Activated CD4-positive, alpha-beta T cell treated with anti-CD3 and anti-CD28 coated beads, Interleukin-2, amount 50 U/mL, for 48 hours (primary cell): ENCODE results near the gene ADAM19.

ENCODE experiments used
- DNase-seq, 2 experiments: peaks; one replicate each; pipeline ENCODE4 v3.0.0-alpha.2; 2020

ADAM19 gene

DNA sequence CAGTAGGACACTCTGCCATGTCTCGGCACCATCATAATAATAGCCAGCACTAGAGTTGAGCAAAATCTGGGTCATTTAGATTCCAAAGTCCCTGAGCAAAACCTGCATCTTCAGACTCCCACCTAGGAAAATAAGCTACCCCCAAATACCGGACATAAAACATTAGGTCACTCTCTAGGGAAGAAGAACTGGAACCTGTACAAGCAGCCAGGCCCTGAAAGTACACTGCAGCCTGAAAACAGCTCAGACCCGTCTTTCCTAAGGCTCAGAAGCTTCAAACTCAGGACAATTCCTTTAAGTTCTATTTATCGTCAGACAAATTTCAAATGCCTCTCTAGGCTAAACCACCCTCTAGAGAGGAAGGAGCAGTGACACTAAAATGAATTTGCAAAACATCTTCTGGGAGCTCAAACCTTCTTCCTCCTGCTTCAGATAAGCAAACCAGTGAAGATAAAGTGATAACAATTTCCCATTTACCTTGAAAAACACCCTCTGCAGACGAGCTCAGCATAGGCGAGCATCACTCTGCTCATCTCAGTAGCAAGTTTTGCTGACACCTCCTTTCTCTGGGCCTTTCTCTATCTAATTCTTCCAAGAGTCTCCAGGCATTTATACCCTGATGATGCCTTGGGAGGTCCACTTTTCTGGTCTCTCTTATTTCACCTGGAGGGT is 34.0 kb downstream of the ADAM19 start:
- DNase-seq, result no peak

DNA sequence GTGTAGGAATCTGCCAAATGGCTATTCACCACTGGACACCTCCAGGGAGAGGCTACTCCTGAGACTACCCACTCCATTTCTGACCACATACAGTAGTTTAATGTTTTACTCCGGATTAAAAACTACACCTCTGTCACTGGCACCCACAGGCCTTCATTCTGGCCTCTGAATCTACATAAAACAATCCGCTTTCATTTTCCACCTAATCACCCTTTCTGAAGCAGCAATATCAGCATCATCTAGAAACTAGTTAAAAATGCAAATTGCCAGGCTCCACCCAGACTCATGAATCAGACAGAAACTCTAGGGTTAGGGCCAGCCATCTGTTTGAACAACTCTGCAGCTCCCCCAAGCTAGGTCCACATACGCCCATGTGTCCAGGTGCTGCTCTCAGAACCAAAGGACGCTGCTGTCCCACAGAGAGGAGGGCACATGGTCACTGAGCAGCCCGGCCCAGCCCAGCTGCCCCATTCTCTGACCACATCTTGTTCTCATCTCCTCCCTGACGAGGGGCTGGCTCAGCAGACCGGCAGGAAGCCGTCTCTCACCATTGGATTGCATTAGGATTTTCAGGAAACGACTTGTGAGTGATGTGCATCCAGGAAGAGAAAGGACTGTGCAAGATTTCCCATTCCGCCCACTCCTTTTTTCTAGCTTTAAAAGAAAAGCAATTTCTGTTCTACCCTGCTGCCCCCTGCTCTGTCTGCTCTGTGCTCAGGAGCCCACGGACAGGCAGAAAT is 34.7 kb downstream of the ADAM19 start:
- DNase-seq, result peak; percentile 47 to 61

DNA sequence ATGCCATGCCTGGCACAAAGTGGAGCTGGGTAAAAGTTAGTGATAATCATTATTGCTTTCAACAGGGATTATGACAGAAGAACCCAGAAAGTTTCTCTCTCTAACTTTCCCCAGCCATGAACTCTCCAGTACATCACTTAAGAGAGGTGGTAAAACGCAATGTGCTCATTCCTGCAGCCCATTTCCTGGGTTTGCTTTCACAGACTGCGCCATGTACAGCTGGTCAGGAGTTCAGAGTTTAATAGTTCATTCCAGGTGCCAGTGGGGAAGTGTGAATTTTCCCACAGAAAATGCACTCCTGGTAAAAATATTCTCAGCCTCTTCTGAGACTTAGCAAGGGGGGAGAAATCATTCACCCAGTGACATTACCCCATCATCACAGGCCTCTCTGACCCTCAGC is 35.5 kb downstream of the ADAM19 start:
- no peak for DNase-seq

DNA sequence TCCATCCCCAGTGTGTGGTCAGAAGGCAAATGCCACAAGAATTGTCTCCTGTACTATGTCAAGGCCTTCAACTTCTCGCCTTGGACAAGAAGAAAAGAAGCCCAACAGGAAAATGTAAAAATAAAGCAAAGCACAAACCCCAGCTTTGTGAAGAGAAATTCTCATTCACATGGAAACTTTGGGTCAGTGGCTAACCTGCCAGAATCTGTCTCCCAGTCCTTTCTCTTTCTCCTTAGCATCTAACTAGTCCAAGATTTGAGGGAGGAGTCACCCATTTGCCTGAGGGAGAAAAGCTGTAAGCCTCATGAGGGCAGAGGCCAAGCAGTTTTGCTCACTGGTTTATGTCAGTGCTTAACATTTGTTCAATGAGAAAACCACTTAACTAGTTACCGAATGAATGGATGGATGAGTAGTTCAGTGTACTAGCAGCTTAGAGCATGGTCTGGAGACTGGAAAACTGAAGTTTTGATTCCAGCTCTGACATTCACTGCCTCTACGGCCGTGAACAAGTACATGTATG is 36.0 kb downstream of the ADAM19 start:
- DNase-seq, result no peak

DNA sequence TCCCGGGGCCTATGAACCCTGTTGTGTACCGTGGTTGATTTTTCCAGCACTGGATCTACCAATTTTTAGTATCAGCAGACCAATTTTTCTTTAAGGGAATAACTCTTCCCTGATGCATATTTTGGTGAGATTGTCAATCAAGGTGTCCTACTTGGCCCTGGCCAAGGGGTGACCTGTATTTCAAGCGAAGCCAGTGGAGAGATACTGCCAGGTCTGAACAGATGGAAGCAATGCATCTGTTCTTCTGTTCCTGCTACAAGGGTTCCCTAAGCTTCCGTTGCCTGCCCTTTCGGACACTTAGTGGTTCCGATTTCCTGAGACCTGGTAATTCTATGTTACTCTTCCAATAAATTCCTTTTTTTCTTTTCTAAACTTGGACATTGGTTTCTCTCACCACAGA is 37.3 kb downstream of the ADAM19 start:
- no peak for DNase-seq

DNA sequence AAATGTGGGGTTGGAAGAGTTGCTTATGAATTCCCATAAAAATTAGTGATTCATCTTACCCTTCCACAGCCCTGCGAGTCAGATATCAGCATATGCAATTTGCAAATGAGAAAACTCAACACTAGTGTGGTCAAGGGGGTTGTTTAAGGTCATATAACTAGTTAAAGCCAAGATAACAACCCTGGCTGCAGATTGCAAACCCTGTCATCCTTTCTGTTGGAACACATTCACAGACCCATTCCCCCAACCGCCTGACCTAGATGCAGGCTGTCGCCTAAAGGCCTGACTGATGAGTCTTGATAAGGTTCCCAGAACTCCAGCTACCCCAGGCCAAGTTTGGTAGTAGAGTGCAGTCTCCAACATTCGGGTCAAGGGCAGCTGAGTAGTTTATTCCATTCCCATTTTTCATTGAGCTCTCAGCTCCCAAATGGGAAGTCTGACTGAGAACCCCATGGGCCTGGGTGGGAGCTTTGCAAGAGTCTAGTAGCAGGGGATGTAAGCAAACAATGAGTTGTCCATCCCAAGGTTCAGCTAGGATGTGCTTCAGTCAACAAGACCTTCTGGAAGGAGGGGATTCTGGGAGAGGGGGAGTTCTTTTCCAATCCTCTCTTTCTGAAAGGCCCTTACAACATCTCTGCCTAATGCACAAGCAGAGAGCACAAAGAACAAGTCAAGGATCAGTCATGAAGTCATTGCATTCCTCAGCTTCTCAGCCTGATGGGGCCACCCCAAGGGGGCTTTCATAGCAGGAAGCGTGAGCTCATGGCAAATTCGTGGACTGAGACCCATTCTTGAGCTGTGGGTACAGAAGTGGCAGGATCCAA is 40.3 kb downstream of the ADAM19 start:
- DNase-seq, result no peak

DNA sequence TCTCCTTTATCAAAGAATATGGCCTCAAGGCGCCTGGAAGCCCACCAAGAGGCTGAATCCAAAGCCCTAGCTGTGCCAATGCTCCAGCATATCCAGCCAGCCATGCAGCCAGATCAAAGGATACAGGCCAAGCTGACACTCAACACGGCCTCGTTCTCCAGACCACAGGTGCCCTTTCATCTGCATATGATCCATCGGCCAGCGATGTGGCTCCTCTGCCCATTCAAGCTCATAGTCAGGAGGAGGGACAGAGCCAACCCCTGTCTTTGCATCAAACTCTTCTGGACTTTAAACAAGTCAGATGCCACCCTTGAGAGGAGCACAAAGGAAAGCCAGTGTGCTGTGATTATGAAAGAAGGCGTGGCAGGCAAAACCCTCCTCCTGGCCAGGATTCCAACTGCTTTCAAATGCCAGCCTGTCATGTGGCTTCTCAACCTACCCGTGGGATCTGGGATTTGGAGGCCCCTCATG is 42.5 kb downstream of the ADAM19 start:
- DNase-seq, result no peak

DNA sequence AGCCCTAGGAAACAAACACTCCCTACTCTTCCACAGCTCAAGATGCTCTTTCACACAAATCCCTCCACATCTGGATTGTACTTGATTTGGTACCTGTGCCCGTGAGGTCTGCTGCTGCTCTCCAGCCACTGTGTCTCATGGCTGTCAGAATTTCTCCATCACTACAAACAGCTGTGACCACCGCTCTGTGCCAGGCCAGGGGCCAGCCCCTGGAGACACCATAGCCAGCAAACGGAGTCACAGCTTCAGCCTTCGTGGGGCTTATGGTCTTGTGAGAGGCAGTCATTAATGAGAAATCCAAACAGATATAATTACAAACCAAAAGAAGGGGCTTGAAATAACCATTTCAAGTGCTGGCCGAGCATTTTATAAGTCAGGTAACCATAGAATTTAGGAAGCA is 43.6 kb downstream of the ADAM19 start:
- no peak for DNase-seq

DNA sequence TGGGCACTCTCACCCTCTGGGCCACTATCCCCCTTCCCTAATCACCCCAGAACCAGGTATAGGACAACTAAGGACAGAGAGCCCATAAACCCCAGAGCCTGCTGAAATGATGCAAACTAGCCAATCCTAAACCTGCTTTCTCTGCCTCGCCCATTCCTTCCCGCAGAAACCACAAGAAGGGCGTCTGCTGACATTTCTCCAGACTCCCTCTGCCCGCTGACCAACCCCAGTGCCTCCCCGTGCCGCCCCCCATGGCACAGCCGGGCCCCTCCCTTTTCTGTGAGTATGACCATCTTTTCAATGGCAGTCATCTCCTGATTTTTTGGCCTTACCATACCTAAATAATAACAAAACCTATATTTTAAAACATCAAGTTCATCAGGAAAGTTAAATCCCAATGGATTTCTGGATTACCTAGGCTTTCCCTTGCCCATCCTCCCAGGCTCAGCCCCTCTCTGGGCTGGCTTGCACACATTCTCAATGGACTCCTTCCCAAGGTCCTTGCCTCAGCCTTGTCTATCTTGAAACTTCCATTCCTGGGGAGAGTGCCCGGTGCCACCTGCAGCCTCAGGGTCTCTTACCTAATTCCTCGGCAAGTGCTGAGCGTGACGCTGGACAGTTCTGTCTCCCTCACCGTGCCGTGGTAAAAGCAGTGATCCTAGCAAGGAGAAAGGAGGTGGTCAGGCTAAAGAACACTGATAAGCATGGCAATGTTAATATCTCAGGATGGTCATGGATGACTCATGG is 45.2 kb downstream of the ADAM19 start:
- no peak for DNase-seq

DNA sequence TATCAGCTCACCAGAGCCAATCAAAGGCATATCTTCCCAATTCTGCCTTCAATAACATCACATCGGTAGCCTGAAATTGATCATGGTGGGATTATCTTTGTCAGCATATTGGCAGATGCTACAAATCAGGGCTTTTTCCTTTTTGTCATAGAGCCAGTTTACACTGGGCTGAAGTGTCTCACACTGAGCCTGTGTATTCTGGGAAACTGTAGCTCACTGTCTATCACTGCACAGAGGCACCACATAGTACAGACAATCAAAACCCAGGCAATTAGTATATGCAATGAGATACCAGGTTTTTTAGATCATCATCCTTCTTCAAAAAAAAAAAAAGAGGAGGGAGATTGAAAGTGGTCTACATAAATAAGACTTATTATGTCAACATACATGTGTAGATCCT is 46.6 kb downstream of the ADAM19 start:
- no peak for DNase-seq

DNA sequence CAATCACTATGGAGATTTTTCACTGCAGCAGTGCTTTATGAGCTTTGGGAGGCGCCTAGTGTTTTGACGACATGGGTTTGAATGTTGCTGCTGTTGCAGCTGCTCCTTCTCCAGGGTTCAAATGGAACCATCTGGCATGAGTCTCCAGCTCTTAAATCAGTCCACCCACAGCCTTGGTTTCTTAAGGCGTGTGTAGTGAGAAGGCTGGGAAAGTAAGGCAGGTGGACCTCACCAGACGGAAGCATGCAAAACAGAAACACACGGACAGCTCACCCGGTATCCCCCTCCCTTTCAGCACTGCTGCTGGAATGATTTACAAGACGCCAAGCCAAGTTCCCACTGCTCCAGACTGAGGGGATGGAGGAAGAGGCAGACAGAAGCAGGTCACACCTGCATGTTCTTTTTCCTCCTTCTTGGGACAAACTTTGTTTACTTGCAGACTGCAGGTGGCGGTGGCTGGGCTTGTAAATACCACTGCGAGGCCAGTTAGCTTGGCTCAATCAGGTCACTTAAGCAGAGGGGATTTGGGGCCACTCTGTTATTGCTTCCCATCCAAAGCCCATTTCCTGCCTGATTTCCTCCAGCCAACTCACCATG is 47.4 kb downstream of the ADAM19 start:
- no peak for DNase-seq

DNA sequence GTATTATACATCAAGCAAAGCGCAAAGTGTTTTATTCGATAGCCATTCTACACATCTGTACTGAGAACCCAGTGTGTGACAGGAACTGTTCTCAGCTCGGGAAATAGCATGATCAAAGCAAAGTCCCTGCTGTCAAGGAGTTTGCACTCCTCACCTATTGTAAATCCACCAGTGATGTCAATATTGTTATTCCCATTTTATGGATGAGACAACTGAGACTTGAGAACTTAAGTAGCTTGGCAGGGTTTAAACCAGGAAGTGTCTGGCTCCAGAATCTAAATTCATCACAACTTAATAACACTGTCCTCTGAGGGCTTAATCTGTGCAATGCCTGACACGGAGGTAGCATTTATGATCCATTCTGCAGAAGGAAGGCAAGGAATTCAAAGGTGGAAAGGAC is 50.7 kb downstream of the ADAM19 start:
- DNase-seq, result no peak

DNA sequence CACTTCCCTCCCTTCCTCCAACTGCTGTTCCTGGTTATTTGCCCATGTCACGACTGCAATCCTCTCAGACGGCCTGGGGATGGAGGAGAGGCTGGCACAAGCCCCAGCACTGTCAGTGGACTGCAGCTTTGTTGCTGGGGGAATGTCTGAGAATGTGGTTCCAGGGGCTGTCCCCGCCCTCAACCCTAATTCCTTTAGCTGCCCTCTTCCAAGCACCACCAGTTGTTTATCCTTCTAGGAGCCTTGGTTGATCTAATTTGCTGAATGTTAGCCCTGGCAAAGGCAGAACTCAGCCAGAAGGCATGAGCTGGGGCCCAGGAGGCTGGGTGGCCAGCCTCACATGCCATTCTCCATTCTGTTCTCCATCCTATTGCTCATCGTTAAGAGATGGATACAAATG is 51.6 kb downstream of the ADAM19 start:
- DNase-seq, result no peak

DNA sequence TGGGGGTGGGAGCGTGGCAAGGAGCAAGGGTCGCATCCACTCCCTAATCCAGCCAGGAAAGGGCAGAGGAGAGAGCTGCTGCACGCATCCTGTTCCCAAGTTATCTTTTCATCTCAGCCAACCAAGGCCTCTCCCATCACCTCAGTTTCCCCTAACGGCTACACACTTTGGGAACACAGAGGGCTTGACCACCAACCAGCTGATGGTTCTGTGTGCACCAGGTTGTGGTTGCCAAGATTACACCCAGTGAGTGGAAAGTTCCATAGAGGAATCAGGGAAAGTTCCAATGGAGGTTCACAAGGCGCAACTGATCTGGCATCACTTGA is 53.9 kb downstream of the ADAM19 start:
- no peak for DNase-seq

DNA sequence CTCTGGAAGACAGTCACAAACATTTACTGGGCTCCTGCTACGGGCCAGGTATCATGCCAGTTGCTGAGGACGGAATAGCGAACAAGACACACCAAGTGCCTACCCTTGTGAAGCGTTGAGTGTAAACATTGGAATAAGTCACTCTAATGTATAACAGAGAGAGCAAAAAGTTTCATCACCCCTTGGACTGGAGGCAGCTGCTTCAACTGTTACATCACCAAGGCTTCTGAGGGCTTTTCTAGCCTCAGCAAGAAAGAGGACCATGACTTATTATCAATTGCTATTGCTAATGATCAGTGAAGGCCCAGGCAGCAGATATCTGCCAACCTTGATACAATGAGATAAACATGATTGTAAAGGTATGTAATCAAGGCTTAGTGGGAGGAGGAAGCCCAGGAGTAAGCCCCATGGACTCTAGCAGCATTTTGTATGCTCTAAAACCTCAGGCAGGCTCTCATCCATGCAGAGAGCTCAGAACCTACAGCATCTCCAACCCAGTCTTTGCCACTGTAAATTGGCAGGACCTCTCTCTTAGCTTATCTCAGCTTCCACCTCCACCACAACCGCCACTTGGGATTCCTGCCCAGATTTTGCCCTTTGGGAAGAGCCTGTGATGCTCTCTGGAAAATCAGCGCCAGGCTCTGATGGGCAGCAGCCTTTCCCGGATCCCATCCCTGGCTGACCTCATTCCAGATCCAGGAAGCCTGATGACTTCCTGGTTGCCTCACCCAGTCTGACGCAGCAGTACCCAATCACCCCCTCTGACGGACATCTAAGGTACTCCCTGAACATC is 54.5 kb downstream of the ADAM19 start:
- DNase-seq, result no peak

DNA sequence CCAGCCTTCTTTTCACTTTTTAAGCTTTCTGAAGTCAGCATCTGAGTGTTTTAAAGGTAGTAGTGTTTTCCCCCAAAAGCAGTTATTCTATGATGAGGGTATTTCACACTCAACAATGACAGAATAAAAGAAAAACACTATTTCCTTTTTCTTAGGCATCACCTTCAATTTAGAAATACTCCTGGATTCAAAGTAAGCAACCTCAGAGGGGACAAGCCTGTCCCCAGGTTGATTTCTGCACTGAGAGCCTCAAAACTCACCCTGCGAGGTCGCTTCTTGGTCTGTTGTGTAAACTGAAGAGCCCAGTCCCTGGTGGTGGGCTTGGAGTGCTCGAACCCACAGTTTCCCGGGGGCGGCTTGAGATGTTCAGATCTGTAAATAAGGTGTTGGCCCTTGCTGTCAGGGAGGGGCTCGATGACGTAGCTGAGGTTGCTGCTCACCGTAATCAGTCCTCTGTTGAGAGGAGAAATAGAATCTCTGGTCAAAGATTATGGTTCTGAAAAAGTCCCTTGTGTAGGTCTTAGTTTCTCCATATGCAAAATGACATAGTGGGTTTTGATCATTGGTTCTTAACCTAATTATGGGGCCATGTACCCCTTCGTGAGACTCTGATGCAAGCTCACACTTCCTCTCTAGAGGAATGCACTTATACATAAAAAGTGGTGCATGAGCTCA is 55.9 kb downstream of the ADAM19 start:
- no peak for DNase-seq

DNA sequence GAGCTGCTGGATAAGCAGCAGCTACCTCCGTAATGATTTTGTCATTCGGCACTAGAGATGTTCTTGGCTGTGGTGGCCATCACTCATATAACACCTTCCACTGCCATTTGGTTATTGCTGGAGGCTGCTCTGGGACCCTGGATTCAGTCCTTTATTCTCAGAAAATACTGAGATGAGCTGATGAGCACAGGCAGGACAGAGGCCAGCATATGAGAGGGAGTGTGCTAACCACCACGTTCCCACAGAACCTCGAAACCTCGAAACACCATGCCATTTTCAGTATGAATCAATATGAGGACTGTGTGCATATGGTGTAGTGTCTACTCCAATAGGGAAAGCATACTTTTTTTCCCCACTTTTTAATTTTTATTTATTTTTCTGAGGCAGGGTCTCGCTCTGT is 56.6 kb downstream of the ADAM19 start:
- DNase-seq, result peak in 1 of 2 experiments; percentile 34

DNA sequence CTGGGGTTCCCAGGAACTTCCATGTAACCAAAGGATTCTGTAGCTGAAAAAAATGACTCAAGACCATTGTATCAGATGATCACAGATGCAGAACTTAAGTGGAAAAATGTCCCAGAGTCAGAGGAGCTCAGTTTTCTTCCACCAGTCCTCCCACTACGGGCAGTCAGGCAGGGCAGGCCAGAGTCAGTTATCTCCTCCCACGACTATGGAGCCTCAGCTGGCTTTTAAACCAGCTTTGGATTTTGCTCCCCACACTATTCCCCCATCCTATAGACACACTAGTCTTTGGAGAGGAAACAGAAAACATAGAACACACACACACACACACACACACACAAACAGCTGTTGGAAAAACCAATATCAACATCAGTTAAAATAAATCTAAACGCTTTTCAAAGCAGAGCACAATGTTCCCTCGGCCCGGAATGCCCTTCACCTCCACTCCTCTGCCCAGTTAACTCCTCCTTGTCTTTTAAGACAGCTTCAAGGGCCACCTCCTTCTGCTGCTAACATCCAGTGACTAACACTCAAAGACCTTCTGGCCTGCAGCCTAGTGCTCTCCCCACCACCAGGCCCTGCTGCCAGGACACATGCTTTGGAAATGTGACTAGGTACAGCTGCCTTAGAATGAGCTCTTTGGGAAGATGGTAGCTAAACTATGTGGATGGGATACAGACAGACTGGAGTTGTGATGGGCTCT is 58.8 kb downstream of the ADAM19 start:
- no peak for DNase-seq

DNA sequence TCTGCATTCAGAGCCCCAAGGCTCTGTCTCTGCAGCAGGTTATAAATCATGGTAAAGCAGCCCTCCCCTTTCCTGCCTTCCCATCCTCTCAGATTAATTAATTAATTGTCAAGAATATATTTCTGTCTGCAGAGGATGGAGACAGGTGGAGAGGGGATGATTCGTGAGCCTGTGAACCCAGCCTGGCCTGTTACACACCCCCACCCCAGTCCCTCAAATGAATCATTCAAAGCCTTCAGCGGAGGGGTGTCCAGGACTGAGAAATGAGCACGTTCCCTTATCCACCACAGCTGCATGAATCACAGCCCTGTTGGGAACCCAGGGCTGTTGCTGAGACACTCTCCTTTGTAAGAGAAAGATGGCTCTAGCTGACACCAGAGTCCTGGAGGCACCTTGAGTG is 59.6 kb downstream of the ADAM19 start:
- DNase-seq, result peak; percentile 33 to 55

DNA sequence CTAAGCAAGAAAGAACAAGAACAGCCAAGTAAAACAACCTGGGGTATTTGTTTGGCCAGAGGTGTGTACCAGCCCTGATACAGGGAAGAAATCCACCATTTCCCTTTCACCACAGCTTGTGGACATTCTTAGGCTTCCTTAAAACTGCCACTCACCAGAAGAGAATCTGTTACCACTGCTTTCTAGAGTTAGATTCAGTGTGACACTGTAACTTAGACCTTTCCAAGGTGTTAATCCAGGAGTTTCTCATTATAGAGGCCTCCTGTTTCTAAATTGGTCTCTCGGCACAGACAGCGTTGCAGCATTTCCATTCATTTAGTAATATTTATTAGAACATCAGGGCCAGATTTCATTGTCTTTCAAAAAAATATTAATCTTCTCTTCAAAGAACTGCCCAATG is 60.6 kb downstream of the ADAM19 start:
- DNase-seq, result no peak
